A673 (cell line): ENCODE measurements around the gene CASKIN1. TPM values are rescaled to one million over a fixed set of nuclear protein-coding genes. Genes with fewer than 3 reads are reported as not detected.

Experiments used
- BruUV-seq: library from RNA; stranded (reverse); fragments of 400-500 nt; replicated peaks from 2 replicates; lab custom pipeline; 2021; lab: Mats Ljungman, UMichigan
- CTCF ChIA-PET: fragments of 300-600 bp; sonication (Branson Sonifier 250); formaldehyde crosslinking; loops from one replicate; lab custom pipeline; 2022; ENCODE audit warnings: antibody characterized with exemption; lab: Charles Lee
- POLR2A ChIA-PET: fragments of 300-600 bp; sonication (Branson Sonifier 250); formaldehyde crosslinking; loops from one replicate; lab custom pipeline; 2022; ENCODE audit warnings: antibody characterized with exemption; ENCODE audit not compliant: low non-redundant PET; lab: Charles Lee
- DNase-seq: peaks from one replicate; pipeline ENCODE4 v3.0.0-alpha.2; 2015; ENCODE audit warnings: low spot score
- H3K27ac ChIP-seq: fragments of 200-600 bp; sonication (generic); 2 replicates; pipeline ENCODE4 v1.5.1; 2016; ENCODE audit warnings: mixed run types, low read depth, mild to moderate bottlenecking, mixed read lengths, antibody characterized with exemption, low read length; ENCODE audit not compliant: poor library complexity, severe bottlenecking
- H3K27me3 ChIP-seq: fragments of 200-600 bp; sonication (generic); replicated peaks from 2 replicates; pipeline ENCODE4 v1.6.1; 2017; ENCODE audit warnings: mixed run types, low read depth, mild to moderate bottlenecking, mixed read lengths, antibody characterized with exemption, low read length; ENCODE audit not compliant: insufficient read depth, poor library complexity
- H3K36me3 ChIP-seq: fragments of 200-600 bp; sonication (generic); 2 replicates; pipeline ENCODE4 v1.6.1; 2016; ENCODE audit warnings: mixed run types, mild to moderate bottlenecking, mixed read lengths, antibody characterized with exemption, low read length; ENCODE audit not compliant: insufficient read depth, poor library complexity, severe bottlenecking
- H3K4me1 ChIP-seq: fragments of 200-600 bp; sonication (generic); 2 replicates; pipeline ENCODE4 v1.6.1; 2017; ENCODE audit warnings: mixed run types, mild to moderate bottlenecking, mixed read lengths, antibody characterized with exemption, low read length; ENCODE audit not compliant: insufficient read depth, poor library complexity, severe bottlenecking
- H3K4me3 ChIP-seq: fragments of 200-600 bp; sonication (generic); 2 replicates; pipeline ENCODE4 v1.5.1; 2016; ENCODE audit warnings: low read depth, mixed run types, mild to moderate bottlenecking, mixed read lengths, low read length; ENCODE audit not compliant: poor library complexity, severe bottlenecking
- H3K9me3 ChIP-seq: fragments of 200-600 bp; sonication (generic); 2 replicates; pipeline ENCODE4 v1.6.1; 2016; ENCODE audit warnings: mixed run types, low read depth, mild to moderate bottlenecking, mixed read lengths, antibody characterized with exemption, low read length; ENCODE audit not compliant: poor library complexity, severe bottlenecking
- CTCF ChIP-seq: fragments of 300-800, 200-600 bp; sonication (generic); conservative IDR thresholded peaks from 2 replicates; pipeline ENCODE4 v1.5.1; 2017; ENCODE audit warnings: low read depth, mild to moderate bottlenecking, antibody characterized with exemption, low read length, moderate library complexity, mixed read lengths
- EZH2 ChIP-seq: fragments of 200-600 bp; sonication (generic); IDR thresholded peaks from 2 replicates; pipeline ENCODE4 v1.6.1; 2017; ENCODE audit warnings: borderline replicate concordance, low read depth, mild to moderate bottlenecking, mixed read lengths, antibody characterized with exemption, low read length; ENCODE audit not compliant: poor library complexity, severe bottlenecking
- intact Hi-C: fragments of 100-400 bp; cut with micrococcal nuclease; formaldehyde crosslinking; loops from one replicate; pipeline ENCODE4 v1.10.0; 2022; ENCODE audit not compliant: unreplicated experiment
- total RNA-seq: library from RNA; stranded (reverse); gene quantifications from 2 replicates; pipeline ENCODE4 v1.2.3, GENCODE V29; 2021

Gene CASKIN1
- total RNA-seq, 1 experiment from 2014 or later = 1.1 TPM

DNA sequence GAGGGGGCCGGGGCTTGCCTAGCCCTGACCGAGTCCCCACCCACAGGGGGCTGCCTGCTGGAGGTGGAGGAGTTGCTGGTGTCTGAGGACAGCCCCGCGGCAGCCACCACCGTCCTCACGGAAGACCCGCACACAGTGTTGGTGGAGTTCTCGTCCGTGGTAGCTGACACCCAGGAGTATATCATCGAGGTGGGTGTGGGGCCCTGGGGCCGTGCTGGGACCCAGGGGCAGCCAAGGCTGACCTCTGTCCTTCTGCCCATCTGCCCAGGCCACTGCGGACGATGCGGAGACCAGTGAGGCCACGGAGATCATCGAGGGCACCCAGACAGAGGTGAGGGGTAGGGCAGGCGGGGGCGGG lies 38.4 kb upstream of the CASKIN1 start:
- TF ChIP-seq EZH2 (no peak), CTCF (no peak)
- POLR2A ChIA-PET = no interaction called here
- peaks cover 32% of the 10 kb centered on the region for H3K36me3 ChIP-seq
- no peaks in the 10 kb centered on the region for H3K9me3 ChIP-seq
- intact Hi-C loops = no loop called here
- H3K4me1 ChIP-seq = no peaks in the 10 kb centered on the region
- CTCF ChIA-PET = no interaction called here
- BruUV-seq = no TSS peak
- H3K27me3 ChIP-seq = no peaks in the 10 kb centered on the region
- H3K4me3 ChIP-seq = no peak overlapping the region
- DNase-seq = no peak
- no peak overlapping the region for H3K27ac ChIP-seq

DNA sequence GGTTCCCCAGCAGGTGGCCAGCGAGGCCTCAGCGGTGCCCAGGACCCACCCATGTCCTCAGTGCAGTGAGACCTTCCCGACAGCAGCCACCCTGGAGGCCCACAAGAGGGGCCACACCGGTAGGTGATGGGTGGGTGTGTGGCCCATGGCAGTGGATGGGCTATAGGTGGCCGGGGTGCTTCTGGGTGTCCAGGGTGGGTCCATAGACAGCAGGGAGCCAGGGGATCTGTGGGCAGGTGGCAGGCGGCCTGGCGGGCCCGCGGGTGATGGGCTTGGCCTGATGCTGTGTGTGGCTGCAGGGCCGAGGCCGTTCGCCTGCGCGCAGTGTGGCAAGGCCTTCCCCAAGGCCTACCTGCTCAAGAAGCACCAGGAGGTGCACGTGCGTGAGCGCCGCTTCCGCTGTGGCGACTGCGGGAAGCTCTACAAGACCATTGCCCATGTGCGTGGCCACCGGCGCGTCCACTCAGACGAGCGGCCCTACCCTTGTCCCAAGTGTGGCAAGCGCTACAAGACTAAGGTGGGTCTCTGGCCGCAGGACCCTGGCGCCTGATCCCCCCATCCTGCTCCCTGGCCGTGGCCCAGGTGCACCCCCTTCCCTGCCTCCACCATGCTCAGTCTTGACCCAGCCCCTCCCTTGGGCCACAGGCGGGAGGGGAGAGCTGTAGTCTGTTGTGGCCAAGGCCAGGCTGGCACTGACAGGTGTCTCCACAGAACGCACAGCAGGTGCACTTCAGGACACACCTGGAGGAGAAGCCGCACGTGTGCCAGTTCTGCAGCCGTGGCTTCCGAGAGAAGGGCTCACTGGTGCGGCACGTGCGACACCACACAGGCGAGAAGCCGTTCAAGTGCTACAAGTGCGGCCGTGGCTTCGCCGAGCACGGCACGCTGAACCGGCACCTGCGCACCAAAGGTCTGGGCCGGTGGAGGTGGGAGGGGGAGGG lies 37.7 kb upstream of the CASKIN1 start:
- no TSS peak for BruUV-seq

GRCh38 chr16:2233046-2233775 lies 36.8 kb upstream of the CASKIN1 start:
- no peaks in the 10 kb centered on the region for H3K9me3 ChIP-seq
- TF ChIP-seq CTCF (no peak), EZH2 (no peak)
- no TSS peak for BruUV-seq
- ChIA-PET POLR2A (no interaction called here), CTCF (no interaction called here)
- H3K27ac ChIP-seq = no peak overlapping the region
- H3K27me3 ChIP-seq = no peaks in the 10 kb centered on the region
- H3K36me3 ChIP-seq = peaks cover 40% of the 10 kb centered on the region
- H3K4me3 ChIP-seq = no peak overlapping the region
- H3K4me1 ChIP-seq = no peaks in the 10 kb centered on the region
- intact Hi-C loops = no loop called here
- DNase-seq = no peak

More for the DNA sequence above, 37.7 kb upstream of the CASKIN1 start:
- Histone ChIP-seq H3K4me1 (no peaks in the 10 kb centered on the region), H3K27ac (no peak overlapping the region), H3K4me3 (no peak overlapping the region), H3K27me3 (no peaks in the 10 kb centered on the region), H3K36me3 (peaks cover 34% of the 10 kb centered on the region), H3K9me3 (no peaks in the 10 kb centered on the region)
- TF ChIP-seq EZH2 (no peak), CTCF (no peak)
- no peak for DNase-seq
- intact Hi-C loops = no loop called here
- CTCF ChIA-PET = no interaction called here
- POLR2A ChIA-PET = no interaction called here
